Neural cell (in vitro differentiated cells): Measurements from ENCODE around the gene SDCCAG8. TPM values are rescaled to one million over a fixed set of nuclear protein-coding genes. Genes with fewer than 3 reads are reported as not detected.

Experiments used
- H2AFZ ChIP-seq: fragments of 200-600, 300-800 bp; sonication (generic), shearing (Covaris generic); 2 replicates; pipeline ENCODE4 v1.6.0; 2014; ENCODE audit warnings: low read depth, mild to moderate bottlenecking, antibody characterized with exemption, low read length, moderate library complexity
- H3F3A ChIP-seq: fragments of 200-600 bp; shearing (Covaris generic); 2 replicates; pipeline ENCODE4 v1.6.1; 2016; ENCODE audit warnings: mild to moderate bottlenecking, moderate library complexity, mixed read lengths, antibody characterized with exemption, low read length; ENCODE audit not compliant: insufficient read depth, poor library complexity, severe bottlenecking
- H3K27ac ChIP-seq: fragments of 200-600, 300-800 bp; sonication (generic), shearing (Covaris generic); 2 replicates; pipeline ENCODE4 v1.5.1; 2014; ENCODE audit warnings: mild to moderate bottlenecking, low read length, moderate library complexity
- H3K27me3 ChIP-seq: fragments of 300-800, 200-600 bp; sonication (generic), shearing (Covaris generic); 2 replicates; pipeline ENCODE4 v1.6.0; 2014; ENCODE audit warnings: mild to moderate bottlenecking, low read depth, low read length, moderate library complexity; ENCODE audit not compliant: insufficient read depth
- H3K36me3 ChIP-seq: fragments of 300-800, 200-600 bp; sonication (generic), shearing (Covaris generic); 2 replicates; pipeline ENCODE4 v1.5.1; 2014; ENCODE audit warnings: mild to moderate bottlenecking, antibody characterized with exemption, low read length, moderate library complexity; ENCODE audit not compliant: insufficient read depth
- H3K4me2 ChIP-seq: fragments of 300-800, 200-600 bp; sonication (generic), shearing (Covaris generic); 2 replicates; pipeline ENCODE4 v1.6.0; 2014; ENCODE audit warnings: mild to moderate bottlenecking, low read length
- H3K4me3 ChIP-seq: fragments of 300-800, 200-600 bp; sonication (generic), shearing (Covaris generic); 2 replicates; pipeline ENCODE4 v1.5.1; 2014; ENCODE audit warnings: mild to moderate bottlenecking, low read length, moderate library complexity
- H3K79me2 ChIP-seq: fragments of 200-600 bp; shearing (Covaris generic); replicated peaks from 2 replicates; pipeline ENCODE4 v1.6.0; 2014; ENCODE audit warnings: mild to moderate bottlenecking, low read length, moderate library complexity; ENCODE audit not compliant: insufficient read depth
- H3K9ac ChIP-seq: fragments of 300-800, 200-600 bp; sonication (generic), shearing (Covaris generic); 2 replicates; pipeline ENCODE4 v1.6.1; 2016; ENCODE audit warnings: mild to moderate bottlenecking, low read length, mixed read lengths
- H3K9me2 ChIP-seq: fragments of 200-600 bp; shearing (Covaris generic); 2 replicates; pipeline ENCODE4 v1.6.1; 2016; ENCODE audit warnings: mild to moderate bottlenecking, low read length, mixed read lengths; ENCODE audit not compliant: insufficient read depth
- H3K9me3 ChIP-seq: fragments of 200-600, 300-800 bp; sonication (generic), shearing (Covaris generic); 2 replicates; pipeline ENCODE4 v1.6.1; 2016; ENCODE audit warnings: mild to moderate bottlenecking, mixed run types, low read length, moderate library complexity, mixed read lengths
- H4K20me1 ChIP-seq: fragments of 200-600 bp; shearing (Covaris generic); 2 replicates; pipeline ENCODE4 v1.6.1; 2016; ENCODE audit warnings: mild to moderate bottlenecking, mixed run types; ENCODE audit not compliant: insufficient read depth
- CTCF ChIP-seq: fragments of 450-650 bp; IDR thresholded peaks from 2 replicates; pipeline ENCODE4 v1.5.1; 2014; ENCODE audit warnings: antibody characterized with exemption, mild to moderate bottlenecking, moderate library complexity; ENCODE audit not compliant: poor library complexity, severe bottlenecking
- EP300 ChIP-seq: fragments of 450-650 bp; conservative IDR thresholded peaks from 2 replicates; pipeline ENCODE4 v1.6.1; 2014; ENCODE audit warnings: antibody characterized with exemption, mild to moderate bottlenecking, moderate library complexity; ENCODE audit not compliant: poor library complexity, severe bottlenecking
- MXI1 ChIP-seq: fragments of 450-650 bp; conservative IDR thresholded peaks from 2 replicates; pipeline ENCODE4 v1.6.1; 2014; ENCODE audit warnings: antibody characterized with exemption, mild to moderate bottlenecking; ENCODE audit not compliant: poor library complexity, severe bottlenecking
- POLR2AphosphoS5 ChIP-seq: IDR thresholded peaks from 2 replicates; pipeline ENCODE4 v1.6.1; 2012
- RAD21 ChIP-seq: fragments of 450-650 bp; conservative IDR thresholded peaks from 2 replicates; pipeline ENCODE4 v1.6.1; 2014; ENCODE audit warnings: antibody characterized with exemption, mild to moderate bottlenecking, moderate library complexity
- REST ChIP-seq: IDR thresholded peaks from 2 replicates; pipeline ENCODE4 v1.6.1; 2012; ENCODE audit warnings: borderline replicate concordance
- SMC3 ChIP-seq: fragments of 450-650 bp; conservative IDR thresholded peaks from 2 replicates; pipeline ENCODE4 v1.6.1; 2014; ENCODE audit warnings: antibody characterized with exemption, mild to moderate bottlenecking, moderate library complexity; ENCODE audit not compliant: poor library complexity
- TAF1 ChIP-seq: IDR thresholded peaks from 2 replicates; pipeline ENCODE4 v1.6.1; 2012; ENCODE audit warnings: low read depth
- polyA plus RNA-seq: library from polyadenylated mRNA; depleted of rRNA; stranded (reverse); fragments of >200 nt; gene quantifications from 2 replicates; pipeline ENCODE4 v1.2.3, GENCODE V29; 2014

SDCCAG8 gene
- polyA plus RNA-seq, 1 donor from 2014 or later, result 32.2 TPM

DNA sequence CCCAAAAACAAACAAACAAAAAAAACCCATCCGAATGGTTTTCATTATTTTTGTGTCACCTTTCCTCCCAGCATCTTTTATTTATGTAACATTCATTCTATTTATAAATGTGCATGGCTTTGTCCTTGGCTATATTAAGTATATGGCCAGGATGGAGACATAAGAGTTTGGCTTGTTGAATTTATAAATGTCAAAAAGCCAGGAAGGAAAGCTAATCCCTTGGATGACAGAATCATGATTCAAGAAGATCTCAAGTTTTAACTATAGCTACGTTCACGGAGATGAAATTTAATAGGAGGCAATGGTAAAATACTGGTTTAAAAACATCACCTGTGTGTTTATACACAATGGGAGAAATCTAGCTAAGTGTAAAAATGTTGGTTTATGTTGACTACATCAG is 5.7 kb upstream of the SDCCAG8 start:
- H2AFZ ChIP-seq, result no peak overlapping the region
- no peak overlapping the region for H3K9ac ChIP-seq
- no peaks in the 10 kb centered on the region for H3K9me3 ChIP-seq

DNA sequence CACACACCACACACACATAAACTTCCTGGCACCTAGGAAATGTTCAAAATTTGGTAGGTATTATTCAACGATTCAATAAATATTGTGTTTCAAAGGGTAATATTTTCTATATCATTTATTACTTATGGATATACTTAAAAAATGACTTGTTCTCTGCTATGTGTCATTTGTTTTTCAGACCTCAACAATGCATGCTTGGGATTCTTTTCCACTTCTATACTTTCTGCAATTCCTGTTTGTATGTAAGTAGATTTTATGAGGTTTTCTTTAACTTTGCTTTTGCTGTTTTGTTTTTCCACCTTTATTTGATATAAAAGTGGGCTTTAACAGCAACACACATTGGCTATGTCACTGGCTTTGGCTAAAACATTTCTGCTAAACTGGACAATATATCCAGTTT is 4.3 kb upstream of the SDCCAG8 start:
- Histone ChIP-seq H3K4me2 (peak overlapping the region; percentile 100), H3F3A (peaks cover 8% of the 10 kb centered on the region), H3K79me2 (peaks cover 84% of the 10 kb centered on the region), H4K20me1 (peaks cover 45% of the 10 kb centered on the region), H3K27me3 (no peaks in the 10 kb centered on the region), H3K9me2 (no peaks in the 10 kb centered on the region), H2AFZ (no peak overlapping the region), H3K9me3 (no peaks in the 10 kb centered on the region), H3K4me3 (peak overlapping the region; percentile 83), H3K27ac (no peak overlapping the region), H3K36me3 (no peaks in the 10 kb centered on the region), H3K9ac (no peak overlapping the region)
- TF ChIP-seq TAF1 (no peak), CTCF (no peak), POLR2AphosphoS5 (no peak), REST (no peak), RAD21 (no peak), EP300 (no peak), SMC3 (no peak), MXI1 (no peak)

More for the DNA sequence above, 5.7 kb upstream of the SDCCAG8 start:
- TF ChIP-seq RAD21 (no peak), CTCF (no peak), EP300 (no peak), SMC3 (no peak), TAF1 (no peak), REST (no peak)
- Histone ChIP-seq H4K20me1 (peaks cover 45% of the 10 kb centered on the region), H3K27ac (no peak overlapping the region), H3K27me3 (no peaks in the 10 kb centered on the region), H3K9me2 (no peaks in the 10 kb centered on the region), H3K4me2 (no peak overlapping the region), H3K79me2 (peaks cover 92% of the 10 kb centered on the region), H3K4me3 (peak overlapping the region; percentile 83), H3F3A (peaks cover 8% of the 10 kb centered on the region), H3K36me3 (no peaks in the 10 kb centered on the region)
